ENCODE results near the gene ZNRF3. TPM values are rescaled to one million over a fixed set of nuclear protein-coding genes. Genes with fewer than 3 reads are reported as not detected.

The ZNRF3 gene
- total RNA-seq, 1 experiment from 2014 or later, result 23.7 TPM

DNA sequence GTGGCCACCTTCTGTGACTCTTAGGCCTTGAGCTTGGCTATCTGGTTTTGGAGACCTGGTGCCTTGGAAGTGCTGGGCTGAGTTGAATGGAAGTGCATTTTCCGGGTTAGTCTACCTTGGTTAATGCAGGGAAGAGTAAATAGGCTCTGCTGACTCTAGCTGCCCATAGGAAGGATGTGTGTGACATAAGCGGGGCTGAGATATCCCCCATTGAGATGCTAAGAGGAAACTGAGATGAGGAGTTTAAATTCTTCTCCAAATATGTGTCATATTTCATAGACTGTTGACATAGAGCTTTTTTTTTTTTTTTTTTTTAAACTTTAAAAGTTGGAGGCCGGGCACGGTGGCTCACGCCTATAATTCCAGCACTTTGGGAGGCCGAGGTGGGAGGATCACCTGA is 30.8 kb downstream of the ZNRF3 start:
- no peak overlapping the region for H3K4me3 Mint-ChIP-seq (ENCODE audit: low read depth, unreplicated experiment)
- no peaks in the 10 kb centered on the region for H3K27me3 Mint-ChIP-seq (ENCODE audit: unreplicated experiment)
- no TSS peak for BruUV-seq (replicated peaks)
- H3K9me3 Mint-ChIP-seq (ENCODE audit: low read depth, unreplicated experiment), result no peaks in the 10 kb centered on the region
- peaks cover 4% of the 10 kb centered on the region for H3K36me3 Mint-ChIP-seq (ENCODE audit: insufficient read depth, unreplicated experiment)
- H3K4me1 Mint-ChIP-seq (ENCODE audit: low read depth, unreplicated experiment), result peaks cover 60% of the 10 kb centered on the region
- no peak for TF ChIP-seq CTCF (IDR thresholded peaks at IDR 0.05; ENCODE audit: unreplicated experiment)
- no peak for DNase-seq
- CTCF ChIA-PET, result interaction anchor here (0.5 to 0.9 kb wide), 3 partner anchors 9 to 99 kb away, joined by 3 to 4 read pairs (median 4); no protein-coding TSS in a partner anchor
- intact Hi-C loops (cut with micrococcal nuclease; ENCODE audit: unreplicated experiment), result no loop called here
- H3K27ac Mint-ChIP-seq (ENCODE audit: unreplicated experiment), result no peak overlapping the region

GRCh38 chr22:28915969-28916368 is 32.6 kb downstream of the ZNRF3 start:
- H3K9me3 Mint-ChIP-seq (ENCODE audit: low read depth, unreplicated experiment), result no peaks in the 10 kb centered on the region
- H3K27ac Mint-ChIP-seq (ENCODE audit: unreplicated experiment), result no peak overlapping the region
- peaks cover 4% of the 10 kb centered on the region for H3K36me3 Mint-ChIP-seq (ENCODE audit: insufficient read depth, unreplicated experiment)
- H3K4me3 Mint-ChIP-seq (ENCODE audit: low read depth, unreplicated experiment), result no peak overlapping the region
- no peaks in the 10 kb centered on the region for H3K27me3 Mint-ChIP-seq (ENCODE audit: unreplicated experiment)
- CTCF ChIA-PET, result no interaction called here
- no peak for TF ChIP-seq CTCF (IDR thresholded peaks at IDR 0.05; ENCODE audit: unreplicated experiment)
- DNase-seq, result no peak
- H3K4me1 Mint-ChIP-seq (ENCODE audit: low read depth, unreplicated experiment), result peaks cover 48% of the 10 kb centered on the region
- BruUV-seq (replicated peaks), result no TSS peak
- intact Hi-C loops (cut with micrococcal nuclease; ENCODE audit: unreplicated experiment), result no loop called here

- DNase-seq, result no peak
- CTCF ChIA-PET, result interaction anchor here (0.6 to 1.4 kb wide), 2 partner anchors 9 to 113 kb away, joined by 3 to 6 read pairs; no protein-coding TSS in a partner anchor
- Mint-ChIP-seq H3K27ac (ENCODE audit: unreplicated experiment) (no peak overlapping the region), H3K4me1 (ENCODE audit: low read depth, unreplicated experiment) (peaks cover 50% of the 10 kb centered on the region), H3K36me3 (ENCODE audit: insufficient read depth, unreplicated experiment) (peaks cover 4% of the 10 kb centered on the region), H3K9me3 (ENCODE audit: low read depth, unreplicated experiment) (no peaks in the 10 kb centered on the region), H3K27me3 (ENCODE audit: unreplicated experiment) (no peaks in the 10 kb centered on the region), H3K4me3 (ENCODE audit: low read depth, unreplicated experiment) (no peak overlapping the region)
- BruUV-seq (replicated peaks), result no TSS peak
- intact Hi-C loops (cut with micrococcal nuclease; ENCODE audit: unreplicated experiment), result no loop called here
- no peak for TF ChIP-seq CTCF (IDR thresholded peaks at IDR 0.05; ENCODE audit: unreplicated experiment)
These were observed 34.6 kb downstream of the ZNRF3 start for GRCh38 chr22:28917747-28918549.

GRCh38 chr22:28918550-28919271 is 35.3 kb downstream of the ZNRF3 start:
- no peak for DNase-seq
- peaks cover 5% of the 10 kb centered on the region for H3K36me3 Mint-ChIP-seq (ENCODE audit: insufficient read depth, unreplicated experiment)
- no TSS peak for BruUV-seq (replicated peaks)
- intact Hi-C loops (cut with micrococcal nuclease; ENCODE audit: unreplicated experiment), result no loop called here
- CTCF ChIA-PET, result interaction anchor here (0.6 to 1.4 kb wide), 2 partner anchors 9 to 112 kb away, joined by 3 to 6 read pairs; no protein-coding TSS in a partner anchor
- no peaks in the 10 kb centered on the region for H3K27me3 Mint-ChIP-seq (ENCODE audit: unreplicated experiment)
- no peak overlapping the region for H3K27ac Mint-ChIP-seq (ENCODE audit: unreplicated experiment)
- H3K4me3 Mint-ChIP-seq (ENCODE audit: low read depth, unreplicated experiment), result no peak overlapping the region
- H3K4me1 Mint-ChIP-seq (ENCODE audit: low read depth, unreplicated experiment), result peaks cover 57% of the 10 kb centered on the region
- no peak for TF ChIP-seq CTCF (IDR thresholded peaks at IDR 0.05; ENCODE audit: unreplicated experiment)
- no peaks in the 10 kb centered on the region for H3K9me3 Mint-ChIP-seq (ENCODE audit: low read depth, unreplicated experiment)

All from Calu3 (cell line).